Stimulated activated CD4-positive, alpha-beta T cell treated with anti-CD3 and anti-CD28 coated beads, TNF-alpha, amount 100 ng/mL, for 4 hours (primary cell): ENCODE data around the gene CYB561A3.

Source experiments
- DNase-seq, 3 experiments: peaks; one replicate each; pipeline ENCODE4 v3.0.0-alpha.2; 2020; ENCODE audit warnings: low read depth in 3 of 3

Gene CYB561A3

DNA sequence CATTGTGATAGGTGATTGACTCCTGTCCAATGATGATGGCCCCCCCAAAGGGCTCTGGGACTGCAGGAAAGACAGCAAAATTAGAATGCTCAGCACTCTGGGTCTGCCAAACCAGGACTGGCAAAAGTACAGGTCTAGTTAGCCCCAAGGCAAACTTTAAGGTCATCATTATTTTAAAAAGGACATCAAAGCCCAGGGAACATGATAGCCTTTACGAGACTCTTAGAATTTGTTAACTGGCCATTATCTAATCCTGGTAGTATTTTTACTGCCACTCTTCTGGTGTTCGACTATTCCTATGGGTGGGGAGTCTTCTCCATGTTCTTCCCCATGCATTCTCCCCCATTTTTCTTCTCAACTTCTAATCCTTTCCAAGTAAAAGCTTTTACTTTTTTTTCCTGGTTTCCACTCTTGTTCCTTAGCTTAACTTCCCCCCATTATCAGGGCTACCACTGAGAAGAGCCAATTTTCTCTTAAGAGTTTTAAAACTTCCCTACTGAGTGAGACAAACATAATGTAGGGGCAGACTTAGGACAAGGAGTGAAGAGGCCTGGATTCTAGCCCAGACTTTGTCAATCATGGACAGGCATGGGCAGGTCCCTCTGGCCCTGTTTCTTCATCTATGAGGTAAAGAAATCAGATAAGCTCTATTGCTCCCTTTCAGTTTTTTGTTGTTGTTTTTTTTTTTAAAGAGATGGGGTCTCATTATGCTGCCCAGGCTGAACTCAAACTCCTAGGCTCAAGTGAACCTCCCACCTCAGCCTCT lies 35.9 kb downstream of the CYB561A3 start:
- DNase-seq = no peak

DNA sequence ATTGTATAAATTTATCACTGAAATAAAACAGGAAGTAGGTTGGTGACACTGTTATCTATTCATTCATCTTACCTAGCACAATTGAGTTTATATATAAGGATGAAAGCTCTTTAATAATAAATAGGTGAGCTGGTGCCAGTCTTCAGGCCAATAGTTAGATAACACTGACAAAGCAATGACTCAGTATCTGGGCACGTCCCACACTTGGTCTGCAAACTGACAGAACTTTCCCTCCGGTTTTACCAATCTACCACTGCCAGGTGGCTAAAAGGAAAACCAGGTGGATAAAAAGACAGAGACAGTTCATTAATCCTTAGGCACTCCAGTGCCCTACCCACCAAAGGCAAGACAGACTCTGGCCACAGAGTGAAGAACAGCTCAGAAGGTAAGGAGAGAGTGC lies 46.4 kb downstream of the CYB561A3 start:
- no peak for DNase-seq

DNA sequence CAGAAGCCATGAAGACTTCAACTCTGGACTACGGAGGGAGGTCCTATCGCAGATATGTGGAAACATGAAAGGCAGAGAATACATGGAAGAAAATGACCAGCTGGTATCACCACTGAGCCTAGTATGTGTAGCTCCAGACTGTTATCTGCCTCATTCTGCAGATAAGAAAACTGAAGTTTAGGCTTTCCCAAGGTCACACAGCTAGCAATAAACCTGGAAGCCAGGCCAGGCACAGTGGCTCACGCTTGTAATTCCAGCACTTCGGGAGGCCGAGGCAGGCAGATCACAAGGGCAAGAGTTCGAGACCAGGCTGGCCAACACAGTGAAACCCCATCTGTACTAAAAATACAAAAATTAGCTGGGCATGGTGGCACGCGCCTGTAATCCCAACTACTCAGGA lies 50.9 kb downstream of the CYB561A3 start:
- DNase-seq = no peak

DNA sequence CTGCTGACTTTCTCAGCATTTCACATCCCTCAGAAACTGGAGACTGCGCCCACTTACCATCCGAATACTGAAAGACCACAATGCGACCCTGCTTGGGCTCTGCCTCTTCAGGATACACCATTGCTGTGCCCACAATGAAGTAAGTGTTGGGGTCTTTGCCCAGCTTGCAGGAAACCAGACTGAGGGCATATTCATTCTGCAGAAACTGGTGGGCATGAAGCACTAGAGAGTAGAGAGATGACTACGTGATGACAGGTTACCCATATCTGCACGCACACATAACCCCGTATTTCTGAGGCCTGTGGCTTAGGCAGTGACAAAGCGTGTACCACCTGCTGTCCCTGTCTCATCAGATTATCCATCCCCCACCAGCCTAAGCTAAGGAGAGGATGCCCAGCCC lies 51.9 kb downstream of the CYB561A3 start:
- DNase-seq = no peak

DNA sequence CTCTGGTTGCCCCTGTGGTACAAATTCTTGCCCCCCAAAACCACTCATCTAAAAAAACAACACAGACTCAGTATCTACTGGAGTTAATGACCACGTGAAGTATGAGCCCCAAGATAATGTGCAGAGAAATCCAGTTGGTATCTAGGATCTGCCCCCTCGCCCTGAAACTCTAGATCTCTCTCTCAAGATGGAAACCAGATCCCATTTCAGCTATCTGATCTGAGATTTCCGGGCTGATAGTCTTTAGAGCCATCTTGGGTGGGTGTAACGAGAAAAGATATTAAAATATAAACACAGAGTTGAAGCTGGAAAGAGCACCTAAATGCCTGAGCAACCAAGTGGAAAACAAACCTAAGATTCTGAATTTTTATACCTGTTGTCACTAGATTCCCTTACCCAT lies 52.5 kb downstream of the CYB561A3 start:
- DNase-seq = no peak

DNA sequence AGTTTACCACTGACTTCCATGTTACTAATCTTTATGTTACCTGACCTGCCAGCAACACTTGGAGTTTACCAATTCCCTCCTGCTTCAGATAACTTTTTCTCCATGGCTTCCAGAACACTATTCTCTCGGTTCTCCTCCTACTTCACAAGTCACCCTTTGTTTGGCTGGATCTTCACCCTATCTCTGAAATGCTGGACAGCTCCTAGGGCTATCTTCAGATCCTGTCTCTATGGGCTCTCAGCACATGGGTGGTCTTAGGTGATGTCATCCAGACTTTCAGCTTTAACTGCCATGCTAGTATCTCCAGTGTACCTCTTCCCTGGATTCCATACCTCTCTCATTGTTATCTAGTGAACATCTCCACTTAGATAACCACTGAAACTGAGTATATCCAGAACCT lies 54.3 kb downstream of the CYB561A3 start:
- DNase-seq = no peak

DNA sequence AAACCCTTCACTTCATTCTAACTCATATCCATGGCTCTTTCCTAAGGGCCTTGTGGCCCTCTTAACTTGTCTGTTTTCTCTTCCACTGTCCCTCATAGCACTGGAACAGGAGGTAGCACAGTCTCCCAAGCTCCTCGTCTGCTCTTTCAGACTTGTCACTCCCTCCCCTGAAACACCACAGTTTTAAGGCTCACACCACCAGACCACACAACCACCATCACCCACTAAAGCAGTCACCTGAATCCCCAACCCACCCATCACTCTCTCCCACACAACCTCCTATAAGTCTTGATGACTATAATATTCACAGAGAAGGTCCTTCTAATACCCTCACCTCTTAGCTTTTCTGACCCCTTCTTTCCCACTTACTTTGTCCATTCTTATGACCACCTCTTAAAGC lies 55.5 kb downstream of the CYB561A3 start:
- no peak for DNase-seq

DNA sequence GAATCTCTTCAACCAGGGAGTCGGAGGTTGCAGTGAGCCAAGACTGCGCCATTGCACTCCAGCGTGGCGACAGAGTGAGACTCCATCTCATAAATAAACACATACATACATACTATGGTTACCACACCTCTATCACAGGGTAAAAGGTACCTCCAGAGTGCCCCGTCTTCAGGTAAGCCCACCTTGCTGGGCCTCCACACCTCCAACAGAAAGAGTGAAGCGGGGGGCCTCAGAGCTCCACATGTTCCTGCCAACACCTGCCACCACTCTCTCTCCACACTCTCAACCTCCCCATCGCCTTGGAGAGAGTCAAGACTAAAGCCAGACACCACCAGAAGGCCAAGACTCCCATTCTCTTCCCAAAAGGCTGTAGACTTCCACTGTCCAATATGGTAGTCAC lies 56.3 kb downstream of the CYB561A3 start:
- no peak for DNase-seq

DNA sequence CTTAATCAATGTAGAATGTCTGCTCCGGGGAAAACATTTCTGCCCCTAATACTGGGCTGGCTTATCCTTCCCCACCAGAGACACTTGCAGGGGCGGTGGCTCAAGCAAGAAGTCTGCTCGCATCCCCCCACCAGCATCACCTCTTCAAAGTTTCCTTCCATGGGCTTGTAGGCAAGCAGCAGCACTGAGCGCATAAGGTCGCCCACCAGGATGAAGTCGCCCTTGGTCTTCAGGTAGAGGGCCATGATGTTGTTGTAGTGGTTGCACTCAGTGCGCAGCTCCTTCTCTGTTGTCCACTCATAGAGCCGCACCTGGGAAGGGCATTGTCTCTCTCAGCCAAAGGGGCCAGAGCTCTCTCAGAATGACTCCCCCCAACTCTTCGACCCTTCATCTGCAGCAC lies 58.0 kb downstream of the CYB561A3 start:
- DNase-seq = no peak

DNA sequence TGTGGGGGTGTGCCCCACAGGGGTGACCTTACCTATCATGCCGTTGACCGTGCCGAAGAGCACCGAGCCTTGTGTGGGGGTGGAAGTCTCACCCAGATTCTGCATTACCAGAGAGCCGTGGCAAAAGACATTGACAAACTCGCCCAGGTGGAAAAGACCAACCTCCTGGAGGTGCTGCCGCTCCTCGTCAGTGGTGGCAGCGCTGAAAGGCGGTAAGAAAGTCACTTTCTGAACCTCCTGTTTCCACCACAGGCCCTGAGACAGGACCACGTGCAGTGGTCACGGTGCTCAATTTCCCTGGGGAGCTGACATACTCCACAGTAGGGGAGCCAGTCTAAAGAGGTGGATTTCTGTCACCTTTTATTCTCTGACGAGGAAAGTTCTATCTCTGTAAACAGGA lies 59.1 kb downstream of the CYB561A3 start:
- DNase-seq = no peak
